ENCODE results near the gene CHRNA3.

The CHRNA3 gene

DNA sequence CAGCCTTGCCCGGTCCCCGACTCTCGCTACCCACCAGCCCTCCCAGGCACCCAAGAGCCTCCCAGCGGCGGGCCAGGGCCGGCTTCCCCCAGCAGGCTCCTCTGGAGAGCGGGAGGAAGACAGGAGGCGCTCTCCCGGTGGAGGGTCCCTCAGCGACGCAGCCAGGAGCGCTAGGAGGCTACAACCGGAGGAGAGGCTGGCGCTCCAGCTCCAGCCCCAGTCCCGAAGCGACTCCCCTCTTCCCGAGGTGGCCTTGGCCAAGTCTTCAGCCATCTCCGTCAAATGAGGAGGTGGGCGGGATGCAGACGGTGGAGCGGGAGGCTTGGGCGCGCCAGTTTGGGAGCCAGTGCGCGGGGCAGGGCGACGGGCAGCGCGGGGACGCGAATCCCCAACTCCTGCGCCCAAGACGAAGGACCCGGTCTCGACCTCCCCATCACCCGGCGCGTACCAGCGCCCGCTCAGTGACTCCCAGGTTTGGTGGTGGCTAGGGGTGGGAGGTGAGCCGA, 722 bp downstream of the CHRNA3 start:
- peak overlapping the region; percentile 49 for H3K4me3 ChIP-seq (ENCODE audit: low read depth, low read length)
- POLR2A ChIA-PET = interaction anchor here (0.5 kb wide), 1 partner anchor 403 kb away, joined by 3 read pairs; no protein-coding TSS in a partner anchor
- CTCF ChIA-PET = interaction anchor here (0.5 to 7.5 kb wide), 19 partner anchors 9 to 402 kb away, joined by 3 to 91 read pairs (median 4); partner anchors contain the start of gene CHRNB4
- no peaks in the 10 kb centered on the region for H3K36me3 ChIP-seq (ENCODE audit: control insufficient read depth in 2 of 2, insufficient read depth in 1 of 2, low read length in 2 of 2)
- H3K27ac ChIP-seq (ENCODE audit: extremely low read depth, low read depth, low read length) = no peak overlapping the region; the same call in 1 of the 2 replicates
- no peaks in the 10 kb centered on the region for H3K9me3 ChIP-seq (ENCODE audit: control insufficient read depth, insufficient read depth, low read depth, low read length)
- H3K4me1 ChIP-seq (ENCODE audit: control insufficient read depth, insufficient read depth, low read length) = no peaks in the 10 kb centered on the region
- TF ChIP-seq GLIS1 (tag by site-specific recombination; IDR thresholded peaks at IDR 0.05) (peak; percentile 43), ZNF785 (tag by site-specific recombination; IDR thresholded peaks at IDR 0.05) (0 out of 2 replicates have a peak, but pooled peaks have one; percentile 12), HOXC10 (CRISPR knock-in tag; IDR thresholded peaks at IDR 0.05) (no peak), HOXA7 (CRISPR knock-in tag; IDR thresholded peaks at IDR 0.05; ENCODE audit: borderline replicate concordance) (no peak), ZNF423 (tag by site-specific recombination; IDR thresholded peaks at IDR 0.05) (no peak), ZNF280C (tag by site-specific recombination; IDR thresholded peaks at IDR 0.05) (no peak), ZFHX2 (tag by site-specific recombination; conservative IDR thresholded peaks at IDR 0.05) (0 out of 2 replicates have a peak, but pooled peaks have one; percentile 33), ZNF473 (tag by site-specific recombination; IDR thresholded peaks at IDR 0.05) (no peak), ZNF324 (tag by site-specific recombination; IDR thresholded peaks at IDR 0.05) (no peak), ZNF558 (tag by site-specific recombination; IDR thresholded peaks at IDR 0.05) (no peak), ZNF112 (tag by site-specific recombination; IDR thresholded peaks at IDR 0.05) (no peak), ZNF426 (tag by site-specific recombination; IDR thresholded peaks at IDR 0.05) (no peak), ZNF114 (tag by site-specific recombination; IDR thresholded peaks at IDR 0.05) (no peak), ZNF18 (tag by site-specific recombination; IDR thresholded peaks at IDR 0.05) (no peak), SCRT1 (tag by site-specific recombination; IDR thresholded peaks at IDR 0.05; ENCODE audit: borderline replicate concordance) (no peak), ZNF561 (tag by site-specific recombination; IDR thresholded peaks at IDR 0.05; ENCODE audit: borderline replicate concordance) (peak; percentile 58; the same call in 1 of the 2 replicates), ZBTB17 (tag by site-specific recombination; IDR thresholded peaks at IDR 0.05) (peak; percentile 58), ZBTB8A (tag by site-specific recombination; IDR thresholded peaks at IDR 0.05) (no peak), GLI2 (tag by site-specific recombination; IDR thresholded peaks at IDR 0.05; ENCODE audit: borderline replicate concordance, low read depth) (no peak), PRDM2 (tag by site-specific recombination; IDR thresholded peaks at IDR 0.05; ENCODE audit: borderline replicate concordance) (no peak)
- TF ChIP-seq, protein P1, sequence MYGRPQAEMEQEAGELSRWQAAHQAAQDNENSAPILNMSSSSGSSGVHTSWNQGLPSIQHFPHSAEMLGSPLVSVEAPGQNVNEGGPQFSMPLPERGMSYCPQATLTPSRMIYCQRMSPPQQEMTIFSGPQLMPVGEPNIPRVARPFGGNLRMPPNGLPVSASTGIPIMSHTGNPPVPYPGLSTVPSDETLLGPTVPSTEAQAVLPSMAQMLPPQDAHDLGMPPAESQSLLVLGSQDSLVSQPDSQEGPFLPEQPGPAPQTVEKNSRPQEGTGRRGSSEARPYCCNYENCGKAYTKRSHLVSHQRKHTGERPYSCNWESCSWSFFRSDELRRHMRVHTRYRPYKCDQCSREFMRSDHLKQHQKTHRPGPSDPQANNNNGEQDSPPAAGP (tag by site-specific recombination; IDR thresholded peaks at IDR 0.05) = no peak
- TF ChIP-seq, protein P2, sequence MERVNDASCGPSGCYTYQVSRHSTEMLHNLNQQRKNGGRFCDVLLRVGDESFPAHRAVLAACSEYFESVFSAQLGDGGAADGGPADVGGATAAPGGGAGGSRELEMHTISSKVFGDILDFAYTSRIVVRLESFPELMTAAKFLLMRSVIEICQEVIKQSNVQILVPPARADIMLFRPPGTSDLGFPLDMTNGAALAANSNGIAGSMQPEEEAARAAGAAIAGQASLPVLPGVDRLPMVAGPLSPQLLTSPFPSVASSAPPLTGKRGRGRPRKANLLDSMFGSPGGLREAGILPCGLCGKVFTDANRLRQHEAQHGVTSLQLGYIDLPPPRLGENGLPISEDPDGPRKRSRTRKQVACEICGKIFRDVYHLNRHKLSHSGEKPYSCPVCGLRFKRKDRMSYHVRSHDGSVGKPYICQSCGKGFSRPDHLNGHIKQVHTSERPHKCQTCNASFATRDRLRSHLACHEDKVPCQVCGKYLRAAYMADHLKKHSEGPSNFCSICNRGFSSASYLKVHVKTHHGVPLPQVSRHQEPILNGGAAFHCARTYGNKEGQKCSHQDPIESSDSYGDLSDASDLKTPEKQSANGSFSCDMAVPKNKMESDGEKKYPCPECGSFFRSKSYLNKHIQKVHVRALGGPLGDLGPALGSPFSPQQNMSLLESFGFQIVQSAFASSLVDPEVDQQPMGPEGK (tag by site-specific recombination; IDR thresholded peaks at IDR 0.05) = peak; percentile 51; the same call in 1 of the 2 replicates
- TF ChIP-seq, protein P3, sequence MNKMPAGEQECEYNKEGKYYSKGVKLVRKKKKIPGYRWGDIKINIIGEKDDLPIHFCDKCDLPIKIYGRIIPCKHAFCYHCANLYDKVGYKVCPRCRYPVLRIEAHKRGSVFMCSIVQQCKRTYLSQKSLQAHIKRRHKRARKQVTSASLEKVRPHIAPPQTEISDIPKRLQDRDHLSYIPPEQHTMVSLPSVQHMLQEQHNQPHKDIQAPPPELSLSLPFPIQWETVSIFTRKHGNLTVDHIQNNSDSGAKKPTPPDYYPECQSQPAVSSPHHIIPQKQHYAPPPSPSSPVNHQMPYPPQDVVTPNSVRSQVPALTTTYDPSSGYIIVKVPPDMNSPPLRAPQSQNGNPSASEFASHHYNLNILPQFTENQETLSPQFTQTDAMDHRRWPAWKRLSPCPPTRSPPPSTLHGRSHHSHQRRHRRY (tag by site-specific recombination; IDR thresholded peaks at IDR 0.05) = no peak
